ENCODE data around the gene ATIC.

GRCh38 chr2:215271446-215271845 is 40.4 kb upstream of the ATIC start:
- TF ChIP-seq CTCF (IDR thresholded peaks at IDR 0.05) (no peak), POLR2A (IDR thresholded peaks at IDR 0.05) (no peak)

All from adrenal gland (tissue), 5 donors.